Activated T-cell treated with anti-CD3 and anti-CD28 coated beads, Interleukin-2, amount 50 U/mL, for 24 hours (primary cell): ENCODE measurements around the gene PANK3.
"Not testable (repeated sequence)": the region's sequence is repeated elsewhere in the genome, so short reads cannot be mapped to it uniquely, and the experiment has no call there.

Experiments used
- DNase-seq: peaks from one replicate; pipeline ENCODE4 v3.0.0-alpha.2; 2020
- H3K27ac Mint-ChIP-seq: 2 replicates; pipeline ENCODE4 v1.8.0; 2020; ENCODE audit warnings: mild to moderate bottlenecking, mixed read lengths
- H3K27me3 Mint-ChIP-seq: 2 replicates; pipeline ENCODE4 v1.8.0; 2020; ENCODE audit warnings: mixed read lengths
- H3K36me3 Mint-ChIP-seq: 2 replicates; pipeline ENCODE4 v1.8.0; 2020; ENCODE audit warnings: low read depth, mixed read lengths
- H3K4me1 Mint-ChIP-seq: 2 replicates; pipeline ENCODE4 v1.8.0; 2020; ENCODE audit warnings: low read depth, mixed read lengths
- H3K4me3 Mint-ChIP-seq: 2 replicates; pipeline ENCODE4 v1.8.0; 2020; ENCODE audit warnings: mild to moderate bottlenecking, moderate library complexity, mixed read lengths
- H3K9me3 Mint-ChIP-seq: 2 replicates; pipeline ENCODE4 v1.8.0; 2020; ENCODE audit warnings: mixed read lengths

The PANK3 gene

GRCh38 chr5:168552146-168552545 is 27.0 kb downstream of the PANK3 start:
- DNase-seq, result no peak
- Mint-ChIP-seq H3K27ac (no peak overlapping the region), H3K36me3 (peaks cover 94% of the 10 kb centered on the region)

GRCh38 chr5:168550656-168551055 is 28.5 kb downstream of the PANK3 start:
- no peaks in the 10 kb centered on the region for H3K27me3 Mint-ChIP-seq
- peaks cover 4% of the 10 kb centered on the region for H3K9me3 Mint-ChIP-seq
- peaks cover 89% of the 10 kb centered on the region for H3K36me3 Mint-ChIP-seq
- DNase-seq, result no peak
- H3K4me1 Mint-ChIP-seq, result peaks cover 9% of the 10 kb centered on the region
- H3K4me3 Mint-ChIP-seq, result no peak overlapping the region
- no peak overlapping the region for H3K27ac Mint-ChIP-seq

More at GRCh38 chr5:168552146-168552545, 27.0 kb downstream of the PANK3 start:
- Mint-ChIP-seq H3K4me1 (peaks cover 9% of the 10 kb centered on the region), H3K27me3 (no peaks in the 10 kb centered on the region), H3K4me3 (no peak overlapping the region), H3K9me3 (peaks cover 4% of the 10 kb centered on the region)

- no peak overlapping the region for H3K27ac Mint-ChIP-seq
- H3K27me3 Mint-ChIP-seq, result no peaks in the 10 kb centered on the region
- H3K36me3 Mint-ChIP-seq, result peaks cover 78% of the 10 kb centered on the region
Observed at GRCh38 chr5:168549554-168549953, 29.6 kb downstream of the PANK3 start.

GRCh38 chr5:168537176-168537575 is 42.0 kb downstream of the PANK3 start:
- no peak overlapping the region for H3K4me3 Mint-ChIP-seq
- no peak for DNase-seq
- peaks cover 2% of the 10 kb centered on the region for H3K9me3 Mint-ChIP-seq
- H3K36me3 Mint-ChIP-seq, result no peaks in the 10 kb centered on the region
- H3K27me3 Mint-ChIP-seq, result peaks cover 15% of the 10 kb centered on the region
- H3K4me1 Mint-ChIP-seq, result no peaks in the 10 kb centered on the region
- no peak overlapping the region for H3K27ac Mint-ChIP-seq

More at GRCh38 chr5:168549554-168549953, 29.6 kb downstream of the PANK3 start:
- no peak for DNase-seq
- peaks cover 4% of the 10 kb centered on the region for H3K9me3 Mint-ChIP-seq
- H3K4me3 Mint-ChIP-seq, result no peak overlapping the region
- peaks cover 9% of the 10 kb centered on the region for H3K4me1 Mint-ChIP-seq

- not testable (repeated sequence) for H3K27ac Mint-ChIP-seq, DNase-seq, H3K4me1 Mint-ChIP-seq, H3K4me3 Mint-ChIP-seq, H3K9me3 Mint-ChIP-seq, H3K36me3 Mint-ChIP-seq
- peaks cover 37% of the 10 kb centered on the region for H3K27me3 Mint-ChIP-seq
Observed at GRCh38 chr5:168534351-168534750, 44.8 kb downstream of the PANK3 start.

- DNase-seq, result no peak
- Mint-ChIP-seq H3K27ac (no peak overlapping the region), H3K4me3 (no peak overlapping the region), H3K4me1 (peaks cover 13% of the 10 kb centered on the region), H3K36me3 (no peaks in the 10 kb centered on the region), H3K9me3 (no peaks in the 10 kb centered on the region), H3K27me3 (peaks cover 53% of the 10 kb centered on the region)
Observed at GRCh38 chr5:168531987-168532864, 46.9 kb downstream of the PANK3 start.

GRCh38 chr5:168531191-168531590 is 48.0 kb downstream of the PANK3 start:
- no peaks in the 10 kb centered on the region for H3K36me3 Mint-ChIP-seq
- H3K27ac Mint-ChIP-seq, result no peak overlapping the region
- H3K27me3 Mint-ChIP-seq, result peaks cover 53% of the 10 kb centered on the region
- no peak for DNase-seq
- peaks cover 13% of the 10 kb centered on the region for H3K4me1 Mint-ChIP-seq
- no peak overlapping the region for H3K4me3 Mint-ChIP-seq
- H3K9me3 Mint-ChIP-seq, result no peaks in the 10 kb centered on the region

GRCh38 chr5:168530621-168531150 is 48.5 kb downstream of the PANK3 start:
- Mint-ChIP-seq H3K4me1 (peaks cover 13% of the 10 kb centered on the region), H3K4me3 (peak overlapping the region; percentile 63), H3K36me3 (no peaks in the 10 kb centered on the region), H3K27ac (no peak overlapping the region), H3K9me3 (no peaks in the 10 kb centered on the region), H3K27me3 (peaks cover 53% of the 10 kb centered on the region)
- no peak for DNase-seq

- DNase-seq, result no peak
- H3K9me3 Mint-ChIP-seq, result no peaks in the 10 kb centered on the region
- H3K4me1 Mint-ChIP-seq, result peaks cover 13% of the 10 kb centered on the region
- no peaks in the 10 kb centered on the region for H3K36me3 Mint-ChIP-seq
- peak overlapping the region; percentile 63 for H3K4me3 Mint-ChIP-seq
- H3K27me3 Mint-ChIP-seq, result peaks cover 53% of the 10 kb centered on the region
- H3K27ac Mint-ChIP-seq, result no peak overlapping the region
Observed at GRCh38 chr5:168529374-168530234, 49.6 kb downstream of the PANK3 start.

- peaks cover 2% of the 10 kb centered on the region for H3K36me3 Mint-ChIP-seq
- H3K27me3 Mint-ChIP-seq, result peaks cover 52% of the 10 kb centered on the region
- no peak for DNase-seq
- H3K27ac Mint-ChIP-seq, result no peak within 1 kb of the TSS
- peak within 1 kb of the TSS; percentile 74 for H3K4me3 Mint-ChIP-seq
- H3K9me3 Mint-ChIP-seq, result no peaks in the 10 kb centered on the region
- H3K4me1 Mint-ChIP-seq, result peaks cover 13% of the 10 kb centered on the region
Observed at GRCh38 chr5:168528521-168529373, 50.4 kb downstream of the PANK3 start, which contains the start of gene FBLL1. FBLL1 (plus strand) TSS chr5:168529305; CDS start chr5:168529505, 200 bp downstream.

- Mint-ChIP-seq H3K27me3 (peaks cover 44% of the 10 kb centered on the region), H3K4me1 (peaks cover 13% of the 10 kb centered on the region), H3K36me3 (peaks cover 8% of the 10 kb centered on the region), H3K4me3 (no peak overlapping the region), H3K27ac (no peak overlapping the region), H3K9me3 (no peaks in the 10 kb centered on the region)
- no peak for DNase-seq
Observed at GRCh38 chr5:168527756-168528295, 51.3 kb downstream of the PANK3 start.

- Mint-ChIP-seq H3K36me3 (peaks cover 22% of the 10 kb centered on the region), H3K27me3 (peaks cover 29% of the 10 kb centered on the region), H3K9me3 (no peaks in the 10 kb centered on the region), H3K4me1 (peaks cover 13% of the 10 kb centered on the region), H3K27ac (no peak overlapping the region), H3K4me3 (no peak overlapping the region)
- DNase-seq, result no peak
Observed at GRCh38 chr5:168525856-168526255, 53.3 kb downstream of the PANK3 start.

- DNase-seq, result no peak
- Mint-ChIP-seq H3K4me1 (no peaks in the 10 kb centered on the region), H3K4me3 (no peak overlapping the region), H3K36me3 (peaks cover 100% of the 10 kb centered on the region), H3K27me3 (no peaks in the 10 kb centered on the region), H3K9me3 (peaks cover 11% of the 10 kb centered on the region), H3K27ac (no peak overlapping the region)
Observed at GRCh38 chr5:168513861-168514428, 65.2 kb downstream of the PANK3 start.
